H9 (cell line): ENCODE data around the gene LRRN4. TPM values are rescaled to one million over a fixed set of nuclear protein-coding genes. Genes with fewer than 3 reads are reported as not detected.

Source experiments
- DNase-seq: peaks from one replicate; pipeline ENCODE4 v3.0.0-alpha.2; 2017
- H2AFZ ChIP-seq: one replicate; pipeline ENCODE4 v1.6.1; 2013; ENCODE audit warnings: mild to moderate bottlenecking, low read length, control low read depth, moderate library complexity
- H2AK5ac ChIP-seq: 2 replicates; pipeline ENCODE4 v1.6.1; 2013; ENCODE audit warnings: low read length, control low read depth, mixed read lengths; ENCODE audit not compliant: insufficient read length
- H2BK120ac ChIP-seq: one replicate; pipeline ENCODE4 v1.6.1; 2013; ENCODE audit warnings: low read depth, mild to moderate bottlenecking, low read length, control low read depth, inconsistent platforms; ENCODE audit not compliant: poor library complexity, severe bottlenecking
- H2BK12ac ChIP-seq: 2 replicates; pipeline ENCODE4 v1.6.1; 2013; ENCODE audit warnings: low read length, control low read depth, mixed read lengths, low read depth; ENCODE audit not compliant: insufficient read length
- H2BK15ac ChIP-seq: 2 replicates; pipeline ENCODE4 v1.6.1; 2013; ENCODE audit warnings: low read depth, low read length, control low read depth
- H2BK20ac ChIP-seq: one replicate; pipeline ENCODE4 v1.6.1; 2013; ENCODE audit warnings: low read depth, mild to moderate bottlenecking, low read length, control low read depth, inconsistent platforms; ENCODE audit not compliant: poor library complexity, severe bottlenecking
- H2BK5ac ChIP-seq: 2 replicates; pipeline ENCODE4 v1.6.1; 2013; ENCODE audit warnings: low read length, control low read depth, mixed read lengths; ENCODE audit not compliant: insufficient read length
- H3K14ac ChIP-seq: 2 replicates; pipeline ENCODE4 v1.6.1; 2013; ENCODE audit warnings: low read length, control low read depth; ENCODE audit not compliant: insufficient read depth
- H3K18ac ChIP-seq: 2 replicates; pipeline ENCODE4 v1.6.1; 2013; ENCODE audit warnings: low read depth, mild to moderate bottlenecking, mixed read lengths, low read length, control low read depth; ENCODE audit not compliant: insufficient read length
- H3K23ac ChIP-seq: 2 replicates; pipeline ENCODE4 v1.6.1; 2013; ENCODE audit warnings: low read length, control low read depth, mixed read lengths, low read depth; ENCODE audit not compliant: insufficient read length
- H3K23me2 ChIP-seq: 2 replicates; pipeline ENCODE4 v1.6.1; 2013; ENCODE audit warnings: low read depth, mild to moderate bottlenecking, mixed read lengths, low read length, control low read depth; ENCODE audit not compliant: insufficient read length, poor library complexity, severe bottlenecking
- H3K27ac ChIP-seq: 2 replicates; pipeline ENCODE4 v1.5.1; 2013; ENCODE audit warnings: low read length, control low read depth, mixed read lengths, low read depth; ENCODE audit not compliant: insufficient read length
- H3K27me3 ChIP-seq: 2 replicates; pipeline ENCODE4 v1.6.1; 2013; ENCODE audit warnings: low read length, control low read depth, inconsistent platforms; ENCODE audit not compliant: insufficient read depth
- H3K4ac ChIP-seq: 2 replicates; pipeline ENCODE4 v1.6.1; 2013; ENCODE audit warnings: low read depth, mild to moderate bottlenecking, control low read depth, inconsistent platforms, low read length, moderate library complexity
- H3K4me1 ChIP-seq: 2 replicates; pipeline ENCODE4 v1.6.1; 2013; ENCODE audit warnings: low read length, control low read depth, inconsistent platforms; ENCODE audit not compliant: insufficient read depth
- H3K4me2 ChIP-seq: 2 replicates; pipeline ENCODE4 v1.6.1; 2013; ENCODE audit warnings: low read length, control low read depth, mixed read lengths; ENCODE audit not compliant: insufficient read length, insufficient read depth
- H3K56ac ChIP-seq: 2 replicates; pipeline ENCODE4 v1.6.1; 2013; ENCODE audit warnings: low read depth, mild to moderate bottlenecking, mixed read lengths, low read length, control low read depth; ENCODE audit not compliant: insufficient read length
- H3K79me1 ChIP-seq: 2 replicates; pipeline ENCODE4 v1.6.1; 2013; ENCODE audit warnings: low read depth, mild to moderate bottlenecking, moderate library complexity, low read length, control low read depth, inconsistent platforms; ENCODE audit not compliant: insufficient read depth, poor library complexity, severe bottlenecking
- H3K79me2 ChIP-seq: 2 replicates; pipeline ENCODE4 v1.6.1; 2013; ENCODE audit warnings: low read length, control low read depth, inconsistent platforms; ENCODE audit not compliant: insufficient read depth
- H3K9ac ChIP-seq: 2 replicates; pipeline ENCODE4 v1.6.1; 2013; ENCODE audit warnings: low read length, control low read depth, mixed read lengths; ENCODE audit not compliant: insufficient read length; ENCODE audit errors: extremely low read depth
- H3K9me3 ChIP-seq: one replicate; pipeline ENCODE4 v1.6.1; 2013; ENCODE audit warnings: low read depth, low read length, inconsistent platforms; ENCODE audit not compliant: control insufficient read depth
- H3T11ph ChIP-seq: one replicate; pipeline ENCODE4 v1.6.1; 2013; ENCODE audit warnings: mild to moderate bottlenecking, low read length, control low read depth, inconsistent platforms
- H4K20me1 ChIP-seq: one replicate; pipeline ENCODE4 v1.6.1; 2013; ENCODE audit not compliant: control insufficient read depth, insufficient read length, insufficient read depth
- H4K5ac ChIP-seq: 2 replicates; pipeline ENCODE4 v1.6.1; 2013; ENCODE audit warnings: low read depth, mild to moderate bottlenecking, mixed read lengths, low read length, control low read depth; ENCODE audit not compliant: insufficient read length
- H4K8ac ChIP-seq: replicated peaks from 2 replicates; pipeline ENCODE4 v1.6.1; 2013; ENCODE audit warnings: low read length, control low read depth, mixed read lengths, low read depth; ENCODE audit not compliant: insufficient read length
- H4K91ac ChIP-seq: 2 replicates; pipeline ENCODE4 v1.6.1; 2013; ENCODE audit warnings: low read depth, mild to moderate bottlenecking, moderate library complexity, mixed read lengths, low read length, control low read depth; ENCODE audit not compliant: insufficient read length
- H3K27ac Mint-ChIP-seq, 3 experiments: 2 replicates in 2 of 3; 3 replicates in 1 of 3; pipeline ENCODE4 v1.8.0; 2020 to 2021; ENCODE audit warnings: mixed read lengths in 3 of 3, mild to moderate bottlenecking in 1 of 3, moderate library complexity in 1 of 3
- H3K27me3 Mint-ChIP-seq: 2 replicates; pipeline ENCODE4 v1.8.0; 2021; ENCODE audit warnings: low read depth, mild to moderate bottlenecking, moderate library complexity, mixed read lengths
- H3K36me3 Mint-ChIP-seq, 3 experiments: 2 replicates in 2 of 3; 3 replicates in 1 of 3; pipeline ENCODE4 v1.8.0; 2020 to 2021; ENCODE audit warnings: low read depth in 3 of 3, mixed read lengths in 3 of 3; ENCODE audit not compliant: insufficient read depth in 1 of 3
- H3K4me1 Mint-ChIP-seq, 2 experiments: 2 replicates each; pipeline ENCODE4 v1.8.0; 2020; ENCODE audit warnings: mixed read lengths in 2 of 2
- H3K4me3 Mint-ChIP-seq, 2 experiments: 2 replicates in 1 of 2; 3 replicates in 1 of 2; pipeline ENCODE4 v1.8.0; 2020 to 2021; ENCODE audit warnings: mild to moderate bottlenecking in 2 of 2, mixed read lengths in 2 of 2, moderate library complexity in 1 of 2
- H3K9me3 Mint-ChIP-seq, 2 experiments: 2 replicates in 1 of 2; 3 replicates in 1 of 2; pipeline ENCODE4 v1.8.0; 2020; ENCODE audit warnings: mild to moderate bottlenecking in 2 of 2, mixed read lengths in 2 of 2, moderate library complexity in 1 of 2
- WGBS: extraction: QIAGEN DNeasy Blood & Tissue Kit; methylation state at CpG from one replicate; pipeline ENCODE4 v1.1.7; 2013; ENCODE audit warnings: missing lambda C conversion rate, low lambda C conversion rate, mixed read lengths; ENCODE audit not compliant: insufficient read length; ENCODE audit errors: extremely low coverage; 5-methylcytosine and 5-hydroxymethylcytosine counted together
- total RNA-seq: library from RNA; stranded (reverse); gene quantifications from 2 replicates; pipeline ENCODE4 v1.2.1, GENCODE V29; 2021
- TF ChIP-seq, protein P1 (sequence below): fragments of 200-600 bp; sonication (generic); conservative IDR thresholded peaks from 3 replicates; pipeline ENCODE4 v1.8.0; 2021; ENCODE audit warnings: antibody characterized with exemption, mild to moderate bottlenecking

The LRRN4 gene
- total RNA-seq, 1 experiment from 2014 or later, result 0.22 TPM

DNA sequence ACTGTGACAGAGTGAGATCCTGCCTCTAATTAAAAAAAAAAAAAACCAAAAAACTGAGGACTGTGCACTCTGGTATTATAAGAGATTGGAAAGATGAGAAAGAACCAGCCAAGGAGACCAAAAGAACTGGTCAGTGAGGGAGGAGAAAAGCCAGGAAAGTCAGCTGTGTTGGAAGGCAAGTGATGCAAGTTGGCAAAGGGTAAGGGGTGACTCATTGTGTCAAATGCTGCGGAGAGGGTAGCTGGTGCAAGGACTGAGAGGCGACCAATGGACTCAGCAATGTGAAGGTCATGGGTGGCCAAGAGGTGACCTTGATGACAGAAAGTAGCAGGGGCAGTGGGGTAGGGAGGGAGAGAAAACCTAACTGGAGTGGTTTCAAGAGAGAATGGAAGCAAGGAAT, 27.4 kb upstream of the LRRN4 start:
- no peak overlapping the region for H3K18ac ChIP-seq
- Mint-ChIP-seq H3K4me1 (no peaks in the 10 kb centered on the region), H3K36me3 (peaks cover 16 to 34% (median 23%) of the 10 kb centered on the region in 3 experiments; a peak in 6 of 7 replicates), H3K9me3 (no peaks in the 10 kb centered on the region), H3K4me3 (no peak overlapping the region), H3K27ac (no peak overlapping the region), H3K27me3 (no peaks in the 10 kb centered on the region)
- no peak overlapping the region for H2BK5ac ChIP-seq
- H4K5ac ChIP-seq, result no peak overlapping the region
- no peak overlapping the region for H3K23ac ChIP-seq
- TF ChIP-seq, protein P1, sequence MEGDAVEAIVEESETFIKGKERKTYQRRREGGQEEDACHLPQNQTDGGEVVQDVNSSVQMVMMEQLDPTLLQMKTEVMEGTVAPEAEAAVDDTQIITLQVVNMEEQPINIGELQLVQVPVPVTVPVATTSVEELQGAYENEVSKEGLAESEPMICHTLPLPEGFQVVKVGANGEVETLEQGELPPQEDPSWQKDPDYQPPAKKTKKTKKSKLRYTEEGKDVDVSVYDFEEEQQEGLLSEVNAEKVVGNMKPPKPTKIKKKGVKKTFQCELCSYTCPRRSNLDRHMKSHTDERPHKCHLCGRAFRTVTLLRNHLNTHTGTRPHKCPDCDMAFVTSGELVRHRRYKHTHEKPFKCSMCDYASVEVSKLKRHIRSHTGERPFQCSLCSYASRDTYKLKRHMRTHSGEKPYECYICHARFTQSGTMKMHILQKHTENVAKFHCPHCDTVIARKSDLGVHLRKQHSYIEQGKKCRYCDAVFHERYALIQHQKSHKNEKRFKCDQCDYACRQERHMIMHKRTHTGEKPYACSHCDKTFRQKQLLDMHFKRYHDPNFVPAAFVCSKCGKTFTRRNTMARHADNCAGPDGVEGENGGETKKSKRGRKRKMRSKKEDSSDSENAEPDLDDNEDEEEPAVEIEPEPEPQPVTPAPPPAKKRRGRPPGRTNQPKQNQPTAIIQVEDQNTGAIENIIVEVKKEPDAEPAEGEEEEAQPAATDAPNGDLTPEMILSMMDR, result no peak
- H3K14ac ChIP-seq, result no peak overlapping the region
- no peaks in the 10 kb centered on the region for H3K9me3 ChIP-seq
- H3K27me3 ChIP-seq, result no peaks in the 10 kb centered on the region
- H2BK20ac ChIP-seq, result no peak overlapping the region
- H3K4me2 ChIP-seq, result no peak overlapping the region
- no peaks in the 10 kb centered on the region for H3K79me1 ChIP-seq
- H3K23me2 ChIP-seq, result no peaks in the 10 kb centered on the region
- DNase-seq, result no peak
- no peaks in the 10 kb centered on the region for H3K4me1 ChIP-seq
- no peak overlapping the region for H3K27ac ChIP-seq
- no peak overlapping the region for H2BK15ac ChIP-seq
- no peak overlapping the region for H3K56ac ChIP-seq
- H3T11ph ChIP-seq, result no peak overlapping the region
- H3K79me2 ChIP-seq, result no peaks in the 10 kb centered on the region
- no peak overlapping the region for H2AFZ ChIP-seq
- no peak overlapping the region for H2BK12ac ChIP-seq
- H4K20me1 ChIP-seq, result no peaks in the 10 kb centered on the region
- no CpG with 5 or more reads among the region's 2 CpGs for WGBS
- no peak overlapping the region for H2AK5ac ChIP-seq
- no peak overlapping the region for H4K91ac ChIP-seq
- no peak overlapping the region for H3K9ac ChIP-seq
- H2BK120ac ChIP-seq, result no peak overlapping the region
- H3K4ac ChIP-seq, result no peak overlapping the region
- no peak overlapping the region for H4K8ac ChIP-seq
